GM12873 (cell line): ENCODE data around the gene AHI1.

Experiments
- TF ChIP-seq, protein P1 (sequence below): IDR thresholded peaks from 2 replicates; pipeline ENCODE4 v1.5.1; 2012; ENCODE audit warnings: low read depth, mild to moderate bottlenecking, moderate library complexity, low read length, control low read depth; ENCODE audit not compliant: insufficient read depth; ENCODE audit errors: missing control alignments

Gene AHI1

DNA sequence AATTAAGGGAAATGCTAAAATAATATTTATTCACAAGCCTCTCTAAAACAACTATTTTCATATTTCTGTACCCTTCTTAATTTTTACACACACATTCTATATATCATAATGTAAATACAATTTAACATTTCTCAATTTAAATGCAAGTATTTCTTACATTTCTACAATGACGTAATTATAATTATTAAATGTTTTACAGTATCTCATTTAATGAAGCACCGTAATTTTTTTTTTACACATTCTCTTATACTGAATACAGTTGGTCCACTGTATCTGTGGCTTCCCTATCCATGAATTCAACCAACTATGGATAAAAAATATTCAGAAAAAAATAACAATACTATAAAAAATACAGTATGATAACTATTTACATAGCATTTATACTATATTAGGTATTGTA is 85.7 kb downstream of the AHI1 start:
- TF ChIP-seq, protein P1, sequence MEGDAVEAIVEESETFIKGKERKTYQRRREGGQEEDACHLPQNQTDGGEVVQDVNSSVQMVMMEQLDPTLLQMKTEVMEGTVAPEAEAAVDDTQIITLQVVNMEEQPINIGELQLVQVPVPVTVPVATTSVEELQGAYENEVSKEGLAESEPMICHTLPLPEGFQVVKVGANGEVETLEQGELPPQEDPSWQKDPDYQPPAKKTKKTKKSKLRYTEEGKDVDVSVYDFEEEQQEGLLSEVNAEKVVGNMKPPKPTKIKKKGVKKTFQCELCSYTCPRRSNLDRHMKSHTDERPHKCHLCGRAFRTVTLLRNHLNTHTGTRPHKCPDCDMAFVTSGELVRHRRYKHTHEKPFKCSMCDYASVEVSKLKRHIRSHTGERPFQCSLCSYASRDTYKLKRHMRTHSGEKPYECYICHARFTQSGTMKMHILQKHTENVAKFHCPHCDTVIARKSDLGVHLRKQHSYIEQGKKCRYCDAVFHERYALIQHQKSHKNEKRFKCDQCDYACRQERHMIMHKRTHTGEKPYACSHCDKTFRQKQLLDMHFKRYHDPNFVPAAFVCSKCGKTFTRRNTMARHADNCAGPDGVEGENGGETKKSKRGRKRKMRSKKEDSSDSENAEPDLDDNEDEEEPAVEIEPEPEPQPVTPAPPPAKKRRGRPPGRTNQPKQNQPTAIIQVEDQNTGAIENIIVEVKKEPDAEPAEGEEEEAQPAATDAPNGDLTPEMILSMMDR, result no peak

DNA sequence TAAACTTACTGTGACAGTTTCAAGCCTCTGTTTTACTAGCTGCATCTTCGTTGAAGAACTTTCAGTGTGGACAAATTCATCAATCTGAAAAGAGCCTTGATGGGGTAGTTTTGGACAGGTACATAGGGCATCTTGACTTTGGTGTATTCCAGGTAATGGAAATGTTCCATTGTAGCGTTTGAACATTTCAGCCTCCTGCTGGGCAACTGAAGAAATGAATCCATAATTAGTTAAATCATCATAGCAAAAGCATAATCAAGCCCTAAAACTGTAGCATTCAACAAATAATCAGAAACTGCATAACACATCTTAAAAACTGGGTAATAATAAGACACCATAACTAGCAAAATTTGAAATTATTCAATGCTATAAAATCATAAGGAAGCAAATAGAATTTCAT is 86.2 kb downstream of the AHI1 start:
- TF ChIP-seq, protein P1, result peak; percentile 36

DNA sequence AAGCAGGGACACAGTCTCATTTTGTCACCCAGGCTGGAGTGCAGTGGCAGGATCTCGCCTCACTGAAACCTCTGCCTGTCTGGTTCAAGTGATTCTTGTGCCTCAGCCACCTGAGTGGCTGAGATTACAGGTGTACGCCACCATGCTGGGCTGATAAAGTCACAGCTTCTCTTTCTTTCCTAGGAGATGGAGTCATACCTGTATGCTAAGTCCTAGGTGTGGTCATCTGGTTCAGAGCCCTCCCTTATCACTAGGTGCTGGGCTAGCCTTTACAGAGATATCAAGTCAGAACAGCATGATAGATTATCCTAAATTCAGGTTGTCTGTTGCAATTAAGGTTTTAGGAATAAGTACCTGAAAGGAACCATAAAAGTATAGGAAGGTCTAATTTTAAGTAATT is 86.7 kb downstream of the AHI1 start:
- TF ChIP-seq, protein P1, result no peak

DNA sequence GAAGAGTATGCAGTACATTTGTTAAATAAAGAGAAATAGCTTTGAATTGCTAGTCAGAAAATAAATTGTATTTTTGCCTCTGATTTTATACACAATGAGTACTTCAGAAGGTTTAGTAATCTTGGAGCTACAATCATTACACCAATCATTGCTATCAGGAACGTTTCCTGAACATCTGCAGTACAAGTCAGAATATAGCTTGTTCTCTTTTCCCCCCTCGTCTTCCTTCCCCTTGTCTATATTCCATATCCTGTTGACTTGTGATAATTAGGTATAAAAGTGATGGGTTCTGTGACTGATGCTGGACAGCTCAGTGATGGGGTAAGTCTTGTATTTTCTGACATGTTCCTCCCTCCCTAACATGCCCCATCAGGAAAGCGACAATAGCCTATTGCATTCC is 94.0 kb downstream of the AHI1 start:
- TF ChIP-seq, protein P1, result no peak

DNA sequence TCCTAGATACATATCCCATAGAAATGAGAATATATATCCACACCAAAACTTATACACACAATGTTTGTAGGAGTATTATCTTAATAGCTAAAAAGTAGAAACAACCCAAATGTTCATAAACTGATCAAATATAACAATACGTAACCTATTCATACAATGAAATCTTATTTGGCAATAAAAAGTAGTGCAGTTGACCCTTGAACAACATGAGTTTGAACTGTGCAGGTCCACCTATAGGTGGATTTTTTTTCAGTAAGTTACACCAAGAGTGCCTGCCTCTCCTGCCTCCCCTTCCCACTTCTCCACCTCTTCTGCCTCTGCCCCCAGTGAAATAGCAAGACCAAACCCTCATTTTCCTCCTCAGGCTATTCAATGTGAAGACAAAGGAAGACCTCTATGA is 95.2 kb downstream of the AHI1 start:
- TF ChIP-seq, protein P1, result no peak

DNA sequence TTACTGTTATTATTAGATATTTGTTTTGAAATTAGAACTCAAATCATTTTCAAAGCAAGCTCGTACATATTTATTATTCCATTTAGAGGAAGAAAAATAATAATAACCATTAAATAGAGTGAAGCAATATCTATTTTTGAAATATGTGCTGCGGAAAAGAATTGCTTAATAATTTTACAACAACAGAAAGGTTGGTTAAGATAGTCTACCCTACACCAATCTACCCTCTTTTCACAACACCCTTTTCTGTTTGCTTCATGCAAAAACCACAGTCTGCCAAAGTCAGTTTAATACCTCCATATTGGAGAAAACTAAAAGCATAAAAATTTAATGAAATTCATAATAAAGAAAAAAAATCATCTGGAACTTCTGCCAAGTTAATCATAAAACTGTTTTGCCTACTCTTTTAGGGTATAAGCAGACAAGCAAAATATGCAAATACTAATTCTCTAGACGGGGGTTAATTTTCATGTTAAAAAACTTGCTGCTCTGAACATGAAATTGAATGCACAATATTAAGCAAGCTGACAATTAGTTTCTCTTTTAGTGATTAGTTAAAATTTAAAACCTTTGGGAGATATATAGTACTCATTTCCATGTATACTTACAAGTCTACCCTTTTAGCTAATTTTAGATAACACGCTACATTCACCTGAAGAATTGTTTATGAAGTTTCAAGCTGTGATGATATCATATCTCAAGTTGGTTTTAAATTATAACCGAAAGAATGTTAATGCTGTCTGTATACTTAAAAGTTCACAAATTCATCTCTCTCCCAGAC is 100.2 kb downstream of the AHI1 start:
- TF ChIP-seq, protein P1, result no peak

DNA sequence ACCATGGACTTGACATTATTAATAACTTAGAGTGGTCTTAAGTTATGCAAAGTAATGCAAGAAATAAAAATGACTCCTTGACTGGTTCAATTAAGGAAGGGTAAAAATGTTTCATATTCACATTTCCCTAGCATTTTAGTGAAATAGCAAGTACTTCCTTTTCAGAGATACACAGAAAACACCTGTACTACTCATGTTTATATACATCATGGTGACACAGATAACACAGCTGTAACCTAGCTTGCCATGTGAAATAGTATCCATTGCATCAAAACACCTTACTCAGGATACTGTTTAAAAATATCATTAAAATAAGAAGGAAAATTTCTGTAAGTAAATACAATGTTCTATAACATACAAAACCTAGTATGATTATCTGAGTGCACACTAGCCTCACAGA is 102.4 kb downstream of the AHI1 start:
- TF ChIP-seq, protein P1, result no peak

DNA sequence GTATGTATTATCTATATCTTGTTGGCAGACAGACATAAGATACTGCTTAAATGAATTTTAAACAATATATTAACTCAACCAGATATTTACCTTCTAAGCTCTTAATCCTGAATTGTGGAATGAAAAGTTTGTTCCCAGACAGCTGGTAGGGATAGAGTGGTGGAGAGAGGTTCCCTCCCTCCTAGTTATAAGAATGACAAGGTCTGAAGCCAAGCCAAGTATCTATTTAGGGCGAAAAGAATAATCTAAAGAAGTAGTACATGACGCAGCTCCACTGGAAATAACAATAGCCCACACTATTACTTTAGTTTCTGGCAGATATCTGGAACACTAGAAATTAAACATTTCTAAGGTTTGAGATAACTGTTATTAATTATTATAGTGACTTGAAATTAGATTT is 104.3 kb downstream of the AHI1 start:
- TF ChIP-seq, protein P1, result no peak
